ENCODE data around the gene QPCT. TPM values are rescaled to one million over a fixed set of nuclear protein-coding genes. Genes with fewer than 3 reads are reported as not detected.

The QPCT gene
- total RNA-seq, 1 experiment from 2014 or later: not detected

GRCh38 chr2:37398990-37399389 is 54.6 kb downstream of the QPCT start:
- Mint-ChIP-seq H3K27me3 (ENCODE audit: low read depth) (no peaks in the 10 kb centered on the region), H3K36me3 (ENCODE audit: insufficient read depth in 1 of 3, low read depth in 3 of 3) (0 out of 7 replicates have a peak, but pooled peaks cover 0 to 3% (median 0%) of the 10 kb centered on the region in 3 experiments), H3K4me1 (peaks cover 12 to 16% of the 10 kb centered on the region in 2 experiments), H3K9me3 (no peaks in the 10 kb centered on the region), H3K27ac (no peak overlapping the region), H3K4me3 (no peak overlapping the region)
- Histone ChIP-seq H3K79me2 (ENCODE audit: insufficient read depth, low read length) (no peaks in the 10 kb centered on the region), H2BK20ac (ENCODE audit: low read depth, low read length, poor library complexity, severe bottlenecking) (no peak overlapping the region), H2AFZ (ENCODE audit: low read length) (no peak overlapping the region), H3K9me3 (ENCODE audit: control insufficient read depth, low read depth, low read length) (no peaks in the 10 kb centered on the region), H3K23me2 (ENCODE audit: insufficient read length, low read depth, low read length, poor library complexity, severe bottlenecking) (no peaks in the 10 kb centered on the region), H3K23ac (ENCODE audit: insufficient read length, low read depth, low read length) (no peak overlapping the region), H3K79me1 (ENCODE audit: insufficient read depth, low read depth, low read length, poor library complexity, severe bottlenecking) (no peaks in the 10 kb centered on the region), H3K9ac (ENCODE audit: extremely low read depth, insufficient read length, low read length) (no peak overlapping the region), H3K18ac (ENCODE audit: insufficient read length, low read depth, low read length) (no peak overlapping the region), H4K91ac (ENCODE audit: insufficient read length, low read depth, low read length) (no peak overlapping the region), H3K4me2 (ENCODE audit: insufficient read depth, insufficient read length, low read length) (no peak overlapping the region), H2BK120ac (ENCODE audit: low read depth, low read length, poor library complexity, severe bottlenecking) (no peak overlapping the region), H4K8ac (replicated peaks; ENCODE audit: insufficient read length, low read depth, low read length) (no peak overlapping the region), H3T11ph (ENCODE audit: low read length) (no peak overlapping the region), H3K14ac (ENCODE audit: insufficient read depth, low read length) (no peak overlapping the region), H3K27ac (ENCODE audit: insufficient read length, low read depth, low read length) (no peak overlapping the region), H4K20me1 (ENCODE audit: control insufficient read depth, insufficient read depth, insufficient read length) (no peaks in the 10 kb centered on the region), H3K4me1 (ENCODE audit: insufficient read depth, low read length) (no peaks in the 10 kb centered on the region), H2AK5ac (ENCODE audit: insufficient read length, low read length) (no peak overlapping the region), H2BK15ac (ENCODE audit: low read depth, low read length) (no peak overlapping the region), H4K5ac (ENCODE audit: insufficient read length, low read depth, low read length) (no peak overlapping the region), H3K4ac (ENCODE audit: low read depth, low read length) (no peak overlapping the region), H2BK5ac (ENCODE audit: insufficient read length, low read length) (no peak overlapping the region), H2BK12ac (ENCODE audit: insufficient read length, low read depth, low read length) (no peak overlapping the region), H3K27me3 (ENCODE audit: insufficient read depth, low read length) (no peaks in the 10 kb centered on the region), H3K56ac (ENCODE audit: insufficient read length, low read depth, low read length) (no peak overlapping the region)
- DNase-seq: no peak
- no peak for TF ChIP-seq CTCF (conservative IDR thresholded peaks at IDR 0.05)
- no CpG with 5 or more reads among the region's 1 CpG for WGBS (ENCODE audit: extremely low coverage, insufficient read length, low lambda C conversion rate)

Measured in H9 (cell line).